H9 (cell line): ENCODE measurements around the gene BAHD1. TPM values are rescaled to one million over a fixed set of nuclear protein-coding genes. Genes with fewer than 3 reads are reported as not detected.

ENCODE experiments used
- DNase-seq: peaks from one replicate; pipeline ENCODE4 v3.0.0-alpha.2; 2017
- H2AFZ ChIP-seq: one replicate; pipeline ENCODE4 v1.6.1; 2013; ENCODE audit warnings: mild to moderate bottlenecking, low read length, control low read depth, moderate library complexity
- H2AK5ac ChIP-seq: 2 replicates; pipeline ENCODE4 v1.6.1; 2013; ENCODE audit warnings: low read length, control low read depth, mixed read lengths; ENCODE audit not compliant: insufficient read length
- H2BK120ac ChIP-seq: one replicate; pipeline ENCODE4 v1.6.1; 2013; ENCODE audit warnings: low read depth, mild to moderate bottlenecking, low read length, control low read depth, inconsistent platforms; ENCODE audit not compliant: poor library complexity, severe bottlenecking
- H2BK12ac ChIP-seq: 2 replicates; pipeline ENCODE4 v1.6.1; 2013; ENCODE audit warnings: low read length, control low read depth, mixed read lengths, low read depth; ENCODE audit not compliant: insufficient read length
- H2BK15ac ChIP-seq: 2 replicates; pipeline ENCODE4 v1.6.1; 2013; ENCODE audit warnings: low read depth, low read length, control low read depth
- H2BK20ac ChIP-seq: one replicate; pipeline ENCODE4 v1.6.1; 2013; ENCODE audit warnings: low read depth, mild to moderate bottlenecking, low read length, control low read depth, inconsistent platforms; ENCODE audit not compliant: poor library complexity, severe bottlenecking
- H2BK5ac ChIP-seq: 2 replicates; pipeline ENCODE4 v1.6.1; 2013; ENCODE audit warnings: low read length, control low read depth, mixed read lengths; ENCODE audit not compliant: insufficient read length
- H3K14ac ChIP-seq: 2 replicates; pipeline ENCODE4 v1.6.1; 2013; ENCODE audit warnings: low read length, control low read depth; ENCODE audit not compliant: insufficient read depth
- H3K18ac ChIP-seq: 2 replicates; pipeline ENCODE4 v1.6.1; 2013; ENCODE audit warnings: low read depth, mild to moderate bottlenecking, mixed read lengths, low read length, control low read depth; ENCODE audit not compliant: insufficient read length
- H3K23ac ChIP-seq: 2 replicates; pipeline ENCODE4 v1.6.1; 2013; ENCODE audit warnings: low read length, control low read depth, mixed read lengths, low read depth; ENCODE audit not compliant: insufficient read length
- H3K23me2 ChIP-seq: 2 replicates; pipeline ENCODE4 v1.6.1; 2013; ENCODE audit warnings: low read depth, mild to moderate bottlenecking, mixed read lengths, low read length, control low read depth; ENCODE audit not compliant: insufficient read length, poor library complexity, severe bottlenecking
- H3K27ac ChIP-seq: 2 replicates; pipeline ENCODE4 v1.5.1; 2013; ENCODE audit warnings: low read length, control low read depth, mixed read lengths, low read depth; ENCODE audit not compliant: insufficient read length
- H3K27me3 ChIP-seq: 2 replicates; pipeline ENCODE4 v1.6.1; 2013; ENCODE audit warnings: low read length, control low read depth, inconsistent platforms; ENCODE audit not compliant: insufficient read depth
- H3K4ac ChIP-seq: 2 replicates; pipeline ENCODE4 v1.6.1; 2013; ENCODE audit warnings: low read depth, mild to moderate bottlenecking, control low read depth, inconsistent platforms, low read length, moderate library complexity
- H3K4me1 ChIP-seq: 2 replicates; pipeline ENCODE4 v1.6.1; 2013; ENCODE audit warnings: low read length, control low read depth, inconsistent platforms; ENCODE audit not compliant: insufficient read depth
- H3K4me2 ChIP-seq: 2 replicates; pipeline ENCODE4 v1.6.1; 2013; ENCODE audit warnings: low read length, control low read depth, mixed read lengths; ENCODE audit not compliant: insufficient read length, insufficient read depth
- H3K56ac ChIP-seq: 2 replicates; pipeline ENCODE4 v1.6.1; 2013; ENCODE audit warnings: low read depth, mild to moderate bottlenecking, mixed read lengths, low read length, control low read depth; ENCODE audit not compliant: insufficient read length
- H3K79me1 ChIP-seq: 2 replicates; pipeline ENCODE4 v1.6.1; 2013; ENCODE audit warnings: low read depth, mild to moderate bottlenecking, moderate library complexity, low read length, control low read depth, inconsistent platforms; ENCODE audit not compliant: insufficient read depth, poor library complexity, severe bottlenecking
- H3K79me2 ChIP-seq: 2 replicates; pipeline ENCODE4 v1.6.1; 2013; ENCODE audit warnings: low read length, control low read depth, inconsistent platforms; ENCODE audit not compliant: insufficient read depth
- H3K9ac ChIP-seq: 2 replicates; pipeline ENCODE4 v1.6.1; 2013; ENCODE audit warnings: low read length, control low read depth, mixed read lengths; ENCODE audit not compliant: insufficient read length; ENCODE audit errors: extremely low read depth
- H3K9me3 ChIP-seq: one replicate; pipeline ENCODE4 v1.6.1; 2013; ENCODE audit warnings: low read depth, low read length, inconsistent platforms; ENCODE audit not compliant: control insufficient read depth
- H3T11ph ChIP-seq: one replicate; pipeline ENCODE4 v1.6.1; 2013; ENCODE audit warnings: mild to moderate bottlenecking, low read length, control low read depth, inconsistent platforms
- H4K20me1 ChIP-seq: one replicate; pipeline ENCODE4 v1.6.1; 2013; ENCODE audit not compliant: control insufficient read depth, insufficient read length, insufficient read depth
- H4K5ac ChIP-seq: 2 replicates; pipeline ENCODE4 v1.6.1; 2013; ENCODE audit warnings: low read depth, mild to moderate bottlenecking, mixed read lengths, low read length, control low read depth; ENCODE audit not compliant: insufficient read length
- H4K8ac ChIP-seq: replicated peaks from 2 replicates; pipeline ENCODE4 v1.6.1; 2013; ENCODE audit warnings: low read length, control low read depth, mixed read lengths, low read depth; ENCODE audit not compliant: insufficient read length
- H4K91ac ChIP-seq: 2 replicates; pipeline ENCODE4 v1.6.1; 2013; ENCODE audit warnings: low read depth, mild to moderate bottlenecking, moderate library complexity, mixed read lengths, low read length, control low read depth; ENCODE audit not compliant: insufficient read length
- H3K27ac Mint-ChIP-seq, 3 experiments: 2 replicates in 2 of 3; 3 replicates in 1 of 3; pipeline ENCODE4 v1.8.0; 2020 to 2021; ENCODE audit warnings: mixed read lengths in 3 of 3, mild to moderate bottlenecking in 1 of 3, moderate library complexity in 1 of 3
- H3K27me3 Mint-ChIP-seq: 2 replicates; pipeline ENCODE4 v1.8.0; 2021; ENCODE audit warnings: low read depth, mild to moderate bottlenecking, moderate library complexity, mixed read lengths
- H3K36me3 Mint-ChIP-seq, 3 experiments: 2 replicates in 2 of 3; 3 replicates in 1 of 3; pipeline ENCODE4 v1.8.0; 2020 to 2021; ENCODE audit warnings: low read depth in 3 of 3, mixed read lengths in 3 of 3; ENCODE audit not compliant: insufficient read depth in 1 of 3
- H3K4me1 Mint-ChIP-seq, 2 experiments: 2 replicates each; pipeline ENCODE4 v1.8.0; 2020; ENCODE audit warnings: mixed read lengths in 2 of 2
- H3K4me3 Mint-ChIP-seq, 2 experiments: 2 replicates in 1 of 2; 3 replicates in 1 of 2; pipeline ENCODE4 v1.8.0; 2020 to 2021; ENCODE audit warnings: mild to moderate bottlenecking in 2 of 2, mixed read lengths in 2 of 2, moderate library complexity in 1 of 2
- H3K9me3 Mint-ChIP-seq, 2 experiments: 2 replicates in 1 of 2; 3 replicates in 1 of 2; pipeline ENCODE4 v1.8.0; 2020; ENCODE audit warnings: mild to moderate bottlenecking in 2 of 2, mixed read lengths in 2 of 2, moderate library complexity in 1 of 2
- WGBS: extraction: QIAGEN DNeasy Blood & Tissue Kit; methylation state at CpG from one replicate; pipeline ENCODE4 v1.1.7; 2013; ENCODE audit warnings: missing lambda C conversion rate, low lambda C conversion rate, mixed read lengths; ENCODE audit not compliant: insufficient read length; ENCODE audit errors: extremely low coverage; 5-methylcytosine and 5-hydroxymethylcytosine counted together
- total RNA-seq: library from RNA; stranded (reverse); gene quantifications from 2 replicates; pipeline ENCODE4 v1.2.1, GENCODE V29; 2021
- TF ChIP-seq, protein P1 (sequence below): fragments of 200-600 bp; sonication (generic); conservative IDR thresholded peaks from 3 replicates; pipeline ENCODE4 v1.8.0; 2021; ENCODE audit warnings: antibody characterized with exemption, mild to moderate bottlenecking

BAHD1 gene
- total RNA-seq, 1 experiment from 2014 or later = 54.1 TPM

DNA sequence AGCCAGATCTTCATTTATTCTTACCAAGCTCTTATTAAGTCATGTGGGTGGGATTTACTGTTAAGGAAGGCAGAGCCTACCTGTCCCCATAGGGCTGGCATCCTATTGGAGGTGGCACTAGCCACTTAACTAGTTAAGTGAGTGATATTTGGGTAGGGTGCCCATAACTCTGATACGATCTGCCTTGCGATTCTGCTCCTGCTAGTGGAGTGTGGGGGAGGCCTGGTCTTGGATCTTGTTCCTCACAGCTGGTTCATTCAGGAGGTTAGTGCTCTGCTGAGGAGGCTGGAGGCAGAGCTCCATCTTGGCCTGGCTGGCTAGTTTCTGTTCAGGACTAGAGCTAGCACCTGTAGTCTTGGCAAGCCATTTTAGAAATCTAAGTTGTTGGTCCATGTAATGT lies 9.3 kb downstream of the BAHD1 start:
- Histone ChIP-seq H3K14ac (no peak overlapping the region), H4K91ac (no peak overlapping the region), H3K23me2 (no peaks in the 10 kb centered on the region), H2BK12ac (no peak overlapping the region), H3K18ac (no peak overlapping the region), H3K79me2 (peaks cover 66% of the 10 kb centered on the region; the same call in 1 of the 2 replicates), H3K4me1 (peaks cover 18% of the 10 kb centered on the region; the same call in 1 of the 2 replicates), H2BK120ac (no peak overlapping the region), H2AFZ (no peak overlapping the region), H3K9me3 (no peaks in the 10 kb centered on the region), H3K27ac (no peak overlapping the region), H3K4me2 (no peak overlapping the region), H2BK20ac (no peak overlapping the region), H3K79me1 (peaks cover 6% of the 10 kb centered on the region), H4K20me1 (no peaks in the 10 kb centered on the region), H2BK15ac (no peak overlapping the region), H3K9ac (no peak overlapping the region), H3K4ac (no peak overlapping the region), H3K56ac (no peak overlapping the region), H2BK5ac (no peak overlapping the region), H4K8ac (no peak overlapping the region), H3K27me3 (no peaks in the 10 kb centered on the region), H3T11ph (no peak overlapping the region), H2AK5ac (no peak overlapping the region), H4K5ac (no peak overlapping the region), H3K23ac (no peak overlapping the region)
- no peaks in the 10 kb centered on the region for H3K9me3 Mint-ChIP-seq
- H3K27me3 Mint-ChIP-seq = no peaks in the 10 kb centered on the region
- no peak overlapping the region for H3K4me3 Mint-ChIP-seq
- TF ChIP-seq, protein P1, sequence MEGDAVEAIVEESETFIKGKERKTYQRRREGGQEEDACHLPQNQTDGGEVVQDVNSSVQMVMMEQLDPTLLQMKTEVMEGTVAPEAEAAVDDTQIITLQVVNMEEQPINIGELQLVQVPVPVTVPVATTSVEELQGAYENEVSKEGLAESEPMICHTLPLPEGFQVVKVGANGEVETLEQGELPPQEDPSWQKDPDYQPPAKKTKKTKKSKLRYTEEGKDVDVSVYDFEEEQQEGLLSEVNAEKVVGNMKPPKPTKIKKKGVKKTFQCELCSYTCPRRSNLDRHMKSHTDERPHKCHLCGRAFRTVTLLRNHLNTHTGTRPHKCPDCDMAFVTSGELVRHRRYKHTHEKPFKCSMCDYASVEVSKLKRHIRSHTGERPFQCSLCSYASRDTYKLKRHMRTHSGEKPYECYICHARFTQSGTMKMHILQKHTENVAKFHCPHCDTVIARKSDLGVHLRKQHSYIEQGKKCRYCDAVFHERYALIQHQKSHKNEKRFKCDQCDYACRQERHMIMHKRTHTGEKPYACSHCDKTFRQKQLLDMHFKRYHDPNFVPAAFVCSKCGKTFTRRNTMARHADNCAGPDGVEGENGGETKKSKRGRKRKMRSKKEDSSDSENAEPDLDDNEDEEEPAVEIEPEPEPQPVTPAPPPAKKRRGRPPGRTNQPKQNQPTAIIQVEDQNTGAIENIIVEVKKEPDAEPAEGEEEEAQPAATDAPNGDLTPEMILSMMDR = no peak
- no CpG with 5 or more reads among the region's 2 CpGs for WGBS
- DNase-seq = no peak
- peaks cover 0 to 20% (median 5%) of the 10 kb centered on the region in 3 experiments; a peak in 4 of 7 replicates for H3K36me3 Mint-ChIP-seq
- 0 out of 7 replicates have a peak overlapping the region, but pooled peaks of 2 of the 3 experiments have one; percentile 44 to 80 for H3K27ac Mint-ChIP-seq
- peaks cover 71 to 72% of the 10 kb centered on the region in 2 experiments for H3K4me1 Mint-ChIP-seq
